ENCODE results near the gene CTNNBL1.

CTNNBL1 gene

GRCh38 chr20:37821696-37822095, 127.9 kb downstream of the CTNNBL1 start:
- no peak overlapping the region for H2BK120ac ChIP-seq (ENCODE audit: insufficient read depth, low read length, poor library complexity)
- H3K4ac ChIP-seq (ENCODE audit: low read depth, low read length) = no peak overlapping the region
- H3K14ac ChIP-seq (ENCODE audit: low read length) = no peak overlapping the region
- no peak overlapping the region for H3K4me2 ChIP-seq (ENCODE audit: low read length)
- H2AK5ac ChIP-seq (ENCODE audit: low read length) = no peak overlapping the region
- peaks cover 22 to 26% of the 10 kb centered on the region in 2 experiments for H3K4me1 ChIP-seq (ENCODE audit: control insufficient read depth in 1 of 2, insufficient read depth in 2 of 2, low read length in 2 of 2)
- H3K79me2 ChIP-seq (ENCODE audit: control insufficient read depth, insufficient read depth, low read length, poor library complexity) = peaks cover 4% of the 10 kb centered on the region
- H3K23ac ChIP-seq (ENCODE audit: low read length) = no peak overlapping the region
- H2BK12ac ChIP-seq (ENCODE audit: low read length) = no peak overlapping the region
- H3K79me1 ChIP-seq (ENCODE audit: low read length) = peaks cover 21% of the 10 kb centered on the region
- H4K12ac ChIP-seq (ENCODE audit: low read depth, low read length) = no peak overlapping the region
- H3K27me3 ChIP-seq (ENCODE audit: insufficient read depth, low read length) = no peaks in the 10 kb centered on the region
- no peak overlapping the region for H4K8ac ChIP-seq (ENCODE audit: low read depth, low read length)
- H4K91ac ChIP-seq (ENCODE audit: low read depth, low read length) = peak overlapping the region; percentile 34
- no peak overlapping the region for H3K4me3 ChIP-seq (ENCODE audit: low read depth, low read length)
- no peak overlapping the region for H3K18ac ChIP-seq (ENCODE audit: low read length)
- no peak overlapping the region for H3K9ac ChIP-seq (ENCODE audit: low read length)
- H3K9me3 ChIP-seq (ENCODE audit: insufficient read depth, low read depth, low read length) = no peaks in the 10 kb centered on the region
- no peaks in the 10 kb centered on the region for H3K36me3 ChIP-seq (ENCODE audit: control insufficient read depth in 1 of 2, insufficient read depth in 2 of 2, low read length in 2 of 2)
- no peak for DNase-seq
- H2AFZ ChIP-seq (ENCODE audit: insufficient read depth, low read length, poor library complexity) = no peak overlapping the region
- H2BK5ac ChIP-seq (ENCODE audit: low read depth, low read length, poor library complexity) = no peak overlapping the region
- H3K27ac ChIP-seq (ENCODE audit: low read depth, low read length) = peak overlapping the region; percentile 60

- H4K8ac ChIP-seq (ENCODE audit: low read depth, low read length) = peak overlapping the region; percentile 3
- no peak overlapping the region for H3K4me2 ChIP-seq (ENCODE audit: low read length)
- WGBS (ENCODE audit: extremely low coverage, insufficient coverage, insufficient read length) = no CpG with 5 or more reads among the region's 6 CpGs
Observed at GRCh38 chr20:37822141-37822601, 128.3 kb downstream of the CTNNBL1 start.

GRCh38 chr20:37823296-37823980, 129.6 kb downstream of the CTNNBL1 start:
- Histone ChIP-seq H3K4me3 (ENCODE audit: low read depth, low read length) (no peak overlapping the region), H3K27ac (ENCODE audit: low read depth, low read length) (peak overlapping the region; percentile 78), H3K36me3 (ENCODE audit: control insufficient read depth in 1 of 2, insufficient read depth in 2 of 2, low read length in 2 of 2) (no peaks in the 10 kb centered on the region), H4K12ac (ENCODE audit: low read depth, low read length) (peak overlapping the region; percentile 45), H3K4me2 (ENCODE audit: low read length) (peak overlapping the region; percentile 2), H3K9me3 (ENCODE audit: insufficient read depth, low read depth, low read length) (no peaks in the 10 kb centered on the region), H4K91ac (ENCODE audit: low read depth, low read length) (peak overlapping the region; percentile 67), H3K18ac (ENCODE audit: low read length) (peak overlapping the region; percentile 28), H2BK5ac (ENCODE audit: low read depth, low read length, poor library complexity) (peak overlapping the region; percentile 42), H4K8ac (ENCODE audit: low read depth, low read length) (peak overlapping the region; percentile 71), H3K79me2 (ENCODE audit: control insufficient read depth, insufficient read depth, low read length, poor library complexity) (peaks cover 4% of the 10 kb centered on the region), H3K27me3 (ENCODE audit: insufficient read depth, low read length) (no peaks in the 10 kb centered on the region), H3K79me1 (ENCODE audit: low read length) (peaks cover 17% of the 10 kb centered on the region), H2AK5ac (ENCODE audit: low read length) (peak overlapping the region; percentile 5), H3K4me1 (ENCODE audit: control insufficient read depth in 1 of 2, insufficient read depth in 2 of 2, low read length in 2 of 2) (peaks cover 24 to 25% of the 10 kb centered on the region in 2 experiments), H3K9ac (ENCODE audit: low read length) (no peak overlapping the region), H3K23ac (ENCODE audit: low read length) (no peak overlapping the region), H2BK12ac (ENCODE audit: low read length) (peak overlapping the region; percentile 24), H3K14ac (ENCODE audit: low read length) (peak overlapping the region; percentile 22), H2AFZ (ENCODE audit: insufficient read depth, low read length, poor library complexity) (no peak overlapping the region), H2BK120ac (ENCODE audit: insufficient read depth, low read length, poor library complexity) (peak overlapping the region; percentile 54), H3K4ac (ENCODE audit: low read depth, low read length) (no peak overlapping the region)
- no CpG with 5 or more reads among the region's 6 CpGs for WGBS (ENCODE audit: extremely low coverage, insufficient coverage, insufficient read length)
- peak; percentile 68 to 83 for DNase-seq

More at GRCh38 chr20:37822141-37822601, 128.3 kb downstream of the CTNNBL1 start:
- Histone ChIP-seq H4K91ac (ENCODE audit: low read depth, low read length) (peak overlapping the region; percentile 63), H4K12ac (ENCODE audit: low read depth, low read length) (no peak overlapping the region), H2BK5ac (ENCODE audit: low read depth, low read length, poor library complexity) (peak overlapping the region; percentile 64), H2AK5ac (ENCODE audit: low read length) (no peak overlapping the region), H3K4me1 (ENCODE audit: control insufficient read depth in 1 of 2, insufficient read depth in 2 of 2, low read length in 2 of 2) (peaks cover 22 to 26% of the 10 kb centered on the region in 2 experiments), H3K4me3 (ENCODE audit: low read depth, low read length) (no peak overlapping the region), H2AFZ (ENCODE audit: insufficient read depth, low read length, poor library complexity) (no peak overlapping the region), H3K27me3 (ENCODE audit: insufficient read depth, low read length) (no peaks in the 10 kb centered on the region), H3K79me1 (ENCODE audit: low read length) (peaks cover 21% of the 10 kb centered on the region), H3K4ac (ENCODE audit: low read depth, low read length) (no peak overlapping the region), H3K9ac (ENCODE audit: low read length) (no peak overlapping the region), H3K14ac (ENCODE audit: low read length) (no peak overlapping the region), H3K79me2 (ENCODE audit: control insufficient read depth, insufficient read depth, low read length, poor library complexity) (peaks cover 4% of the 10 kb centered on the region), H3K23ac (ENCODE audit: low read length) (no peak overlapping the region), H3K36me3 (ENCODE audit: control insufficient read depth in 1 of 2, insufficient read depth in 2 of 2, low read length in 2 of 2) (no peaks in the 10 kb centered on the region), H3K27ac (ENCODE audit: low read depth, low read length) (peak overlapping the region; percentile 60), H3K9me3 (ENCODE audit: insufficient read depth, low read depth, low read length) (no peaks in the 10 kb centered on the region), H2BK12ac (ENCODE audit: low read length) (peak overlapping the region; percentile 55), H3K18ac (ENCODE audit: low read length) (peak overlapping the region; percentile 13), H2BK120ac (ENCODE audit: insufficient read depth, low read length, poor library complexity) (peak overlapping the region; percentile 57)
- DNase-seq = peak in 1 of 2 donors; percentile 51

DNA sequence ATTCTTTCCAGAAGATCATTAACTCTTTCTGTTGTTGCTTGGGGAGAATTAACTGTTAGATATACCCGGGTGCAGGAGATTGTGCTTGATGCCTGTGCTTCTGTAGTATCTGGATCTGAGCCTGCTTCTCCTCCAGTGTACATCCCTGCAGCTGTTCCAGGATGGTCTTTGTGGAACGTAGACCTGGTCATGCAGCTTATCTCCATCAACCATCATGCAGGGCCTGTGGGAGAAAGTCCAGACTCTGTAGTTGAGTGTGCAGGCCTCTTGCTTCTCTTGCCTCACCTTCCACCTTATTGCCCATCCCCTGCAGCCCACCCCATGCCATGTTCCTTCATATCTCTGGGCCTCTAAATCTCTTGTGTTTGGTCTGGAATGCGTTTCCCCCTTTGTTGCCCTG, 133.8 kb downstream of the CTNNBL1 start:
- Histone ChIP-seq H3K4ac (ENCODE audit: low read depth, low read length) (no peak overlapping the region), H3K4me3 (ENCODE audit: low read depth, low read length) (no peak overlapping the region), H2BK5ac (ENCODE audit: low read depth, low read length, poor library complexity) (no peak overlapping the region), H4K12ac (ENCODE audit: low read depth, low read length) (no peak overlapping the region), H3K14ac (ENCODE audit: low read length) (no peak overlapping the region), H3K79me2 (ENCODE audit: control insufficient read depth, insufficient read depth, low read length, poor library complexity) (peaks cover 4% of the 10 kb centered on the region), H3K4me2 (ENCODE audit: low read length) (no peak overlapping the region), H3K4me1 (ENCODE audit: control insufficient read depth in 1 of 2, insufficient read depth in 2 of 2, low read length in 2 of 2) (peaks cover 16 to 17% of the 10 kb centered on the region in 2 experiments), H3K36me3 (ENCODE audit: control insufficient read depth in 1 of 2, insufficient read depth in 2 of 2, low read length in 2 of 2) (no peaks in the 10 kb centered on the region), H3K9me3 (ENCODE audit: insufficient read depth, low read depth, low read length) (no peaks in the 10 kb centered on the region), H4K8ac (ENCODE audit: low read depth, low read length) (no peak overlapping the region), H2AFZ (ENCODE audit: insufficient read depth, low read length, poor library complexity) (no peak overlapping the region), H3K79me1 (ENCODE audit: low read length) (peaks cover 14% of the 10 kb centered on the region), H2BK12ac (ENCODE audit: low read length) (no peak overlapping the region), H3K27me3 (ENCODE audit: insufficient read depth, low read length) (no peaks in the 10 kb centered on the region), H3K18ac (ENCODE audit: low read length) (no peak overlapping the region), H3K9ac (ENCODE audit: low read length) (peak overlapping the region; percentile 14), H3K23ac (ENCODE audit: low read length) (no peak overlapping the region), H4K91ac (ENCODE audit: low read depth, low read length) (no peak overlapping the region), H2AK5ac (ENCODE audit: low read length) (no peak overlapping the region), H2BK120ac (ENCODE audit: insufficient read depth, low read length, poor library complexity) (no peak overlapping the region), H3K27ac (ENCODE audit: low read depth, low read length) (no peak overlapping the region)
- WGBS (ENCODE audit: extremely low coverage, insufficient coverage, insufficient read length) = no CpG with 5 or more reads among the region's 3 CpGs
- peak in 1 of 2 donors; percentile 21 for DNase-seq
